HepG2 (cell line): ENCODE data around the gene IZUMO4. TPM values are rescaled to one million over a fixed set of nuclear protein-coding genes. Genes with fewer than 3 reads are reported as not detected.

Experiments used
- FOXP1 ChIP-seq, 2 experiments: fragments of 450-650 bp in 1 of 2; IDR thresholded peaks; 2 replicates each; pipeline ENCODE4 v1.6.1; 2017 to 2018; ENCODE audit warnings: antibody characterized with exemption in 1 of 2
- HMGXB4 ChIP-seq, 2 experiments: sonication (generic) in 1 of 2; formaldehyde crosslinking in 1 of 2; IDR thresholded peaks; 2 replicates each; pipeline versions ENCODE4 v1.4.0 to v1.6.1; 2018 to 2020; ENCODE audit warnings: missing genetic modification reagents in 2 of 2, borderline replicate concordance in 1 of 2, low read depth in 1 of 2, mild to moderate bottlenecking in 1 of 2, missing biosample characterization in 1 of 2
- HNF1A ChIP-seq, 2 experiments: sonication (generic) in 1 of 2; formaldehyde crosslinking in 1 of 2; IDR thresholded peaks; 2 replicates each; pipeline versions ENCODE4 v1.4.0 to v1.6.1; 2016 to 2020; ENCODE audit warnings: borderline replicate concordance in 1 of 2, low read depth in 1 of 2, mild to moderate bottlenecking in 1 of 2, missing genetic modification reagents in 1 of 2
- KIAA2018 ChIP-seq: sonication (generic); formaldehyde crosslinking; IDR thresholded peaks from 2 replicates; pipeline ENCODE4 v1.5.0; 2020; ENCODE audit warnings: mild to moderate bottlenecking, missing genetic modification reagents, borderline replicate concordance
- NBN ChIP-seq: fragments of 450-650 bp; conservative IDR thresholded peaks from 2 replicates; pipeline ENCODE4 v1.6.1; 2017
- NFYC ChIP-seq: IDR thresholded peaks from 2 replicates; pipeline ENCODE4 v1.6.1; 2016; ENCODE audit warnings: missing genetic modification reagents, missing compliant biosample characterization
- RAD21 ChIP-seq: fragments of 450-650 bp; formaldehyde crosslinking; IDR thresholded peaks from 2 replicates; pipeline ENCODE4 v1.5.0; 2020; ENCODE audit warnings: mild to moderate bottlenecking
- ZFP36 ChIP-seq: fragments of 150-350 bp; IDR thresholded peaks from 2 replicates; pipeline ENCODE4 v1.6.1; 2018; ENCODE audit warnings: borderline replicate concordance, low read length, low read depth; ENCODE audit not compliant: partially characterized antibody
- ZNF12 ChIP-seq: sonication (generic); formaldehyde crosslinking; IDR thresholded peaks from 2 replicates; pipeline ENCODE4 v1.5.0; 2020; ENCODE audit warnings: missing genetic modification reagents
- ZNF282 ChIP-seq: fragments of 450-650 bp; IDR thresholded peaks from 2 replicates; pipeline ENCODE4 v1.6.1; 2018; ENCODE audit not compliant: partially characterized antibody
- ZNF629 ChIP-seq: sonication (generic); formaldehyde crosslinking; conservative IDR thresholded peaks from 2 replicates; pipeline ENCODE4 v1.5.0; 2020; ENCODE audit warnings: missing genetic modification reagents
- polyA plus RNA-seq, 8 experiments: library from polyadenylated mRNA; depleted of rRNA in 3 of 8; stranded (reverse) in 7 of 8; unstranded in 1 of 8; fragments of >200 nt; fragmentation: Illumina TruSeq in 4 of 8; extraction: Trizol in 4 of 8; gene quantifications; 2 replicates each; pipeline versions ENCODE4 v1.2.1 to v1.2.3, GENCODE V29; 2011 to 2016; ENCODE audit warnings: low read depth in 4 of 8, missing spikeins in 1 of 8, mixed read lengths in 1 of 8; ENCODE audit not compliant: insufficient read depth in 1 of 8
- total RNA-seq, 5 experiments: library from RNA; depleted of rRNA; stranded (reverse); fragments of >200 nt; fragmentation: Illumina TruSeq; extraction: Trizol; gene quantifications; 2 replicates each; pipeline ENCODE4 v1.2.3, GENCODE V29; 2016; ENCODE audit warnings: low read depth in 1 of 5
- TF ChIP-seq, protein P1 (sequence below): IDR thresholded peaks from 2 replicates; pipeline ENCODE4 v1.6.1; 2016; ENCODE audit warnings: missing compliant biosample characterization, missing genetic modification reagents, borderline replicate concordance

The IZUMO4 gene
- total and polyA plus RNA-seq, 2 of the 13 experiments (the other 11 are each of a cell fraction or from before 2014, with no cell fraction given): 0.77 to 3.9 TPM

GRCh38 chr19:2064788-2065524, 31.8 kb upstream of the IZUMO4 start (continued):
- TF ChIP-seq HMGXB4 (CRISPR knock-in tag; IDR thresholded peaks at IDR 0.05; ENCODE audit: borderline replicate concordance in 1 of 2, low read depth in 1 of 2): 0 out of 4 replicates have a peak, but pooled peaks of 1 of the 2 experiments have one; percentile 25
- TF ChIP-seq KIAA2018 (CRISPR knock-in tag): no peak
- TF ChIP-seq HNF1A (IDR thresholded peaks at IDR 0.05; ENCODE audit: low read depth): no peak
- peak; percentile 62; the same call in 1 of the 2 replicates for TF ChIP-seq HNF1A (CRISPR knock-in tag; IDR thresholded peaks at IDR 0.05; ENCODE audit: borderline replicate concordance)
- TF ChIP-seq FOXP1 (IDR thresholded peaks at IDR 0.05): no peak
- TF ChIP-seq FOXP1 (CRISPR knock-in tag; IDR thresholded peaks at IDR 0.05): no peak
- no peak for TF ChIP-seq NBN
- TF ChIP-seq ZNF12 (CRISPR knock-in tag): no peak
- TF ChIP-seq ZNF629: 0 out of 2 replicates have a peak, but pooled peaks have one; percentile 5
- TF ChIP-seq ZFP36: no peak
- TF ChIP-seq ZNF282: no peak
- TF ChIP-seq, protein P1, sequence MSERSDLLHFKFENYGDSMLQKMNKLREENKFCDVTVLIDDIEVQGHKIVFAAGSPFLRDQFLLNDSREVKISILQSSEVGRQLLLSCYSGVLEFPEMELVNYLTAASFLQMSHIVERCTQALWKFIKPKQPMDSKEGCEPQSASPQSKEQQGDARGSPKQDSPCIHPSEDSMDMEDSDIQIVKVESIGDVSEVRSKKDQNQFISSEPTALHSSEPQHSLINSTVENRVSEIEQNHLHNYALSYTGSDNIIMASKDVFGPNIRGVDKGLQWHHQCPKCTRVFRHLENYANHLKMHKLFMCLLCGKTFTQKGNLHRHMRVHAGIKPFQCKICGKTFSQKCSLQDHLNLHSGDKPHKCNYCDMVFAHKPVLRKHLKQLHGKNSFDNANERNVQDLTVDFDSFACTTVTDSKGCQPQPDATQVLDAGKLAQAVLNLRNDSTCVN (CRISPR knock-in tag): peak; percentile 19; the same call in 1 of the 2 replicates
- no peak for TF ChIP-seq NFYC (CRISPR knock-in tag)
- no peak for TF ChIP-seq RAD21 (CRISPR knock-in tag)
